CD4-positive, alpha-beta T cell (primary cell): ENCODE results near the gene SCGB1C1. TPM values are rescaled to one million over a fixed set of nuclear protein-coding genes. Genes with fewer than 3 reads are reported as not detected.

Experiments
- ATAC-seq: fragments of 200-7000 bp; cut with Tn5 transposase; one replicate; pipeline ENCODE4 v1.10.0; 2022; ENCODE audit warnings: mild to moderate bottlenecking; ENCODE audit not compliant: poor library complexity
- CTCF ChIA-PET: fragments of 350-600 bp; sonication (Branson Sonifier 250); formaldehyde crosslinking; loops from one replicate; lab custom pipeline; 2021; ENCODE audit warnings: antibody characterized with exemption, inconsistent platforms; lab: Charles Lee
- POLR2A ChIA-PET: fragments of 350-600 bp; sonication (Branson Sonifier 250); formaldehyde crosslinking; loops from one replicate; lab custom pipeline; 2021; ENCODE audit warnings: antibody characterized with exemption, inconsistent platforms; lab: Charles Lee
- DNase-seq, 14 experiments: peaks; one replicate each; pipeline ENCODE4 v3.0.0-alpha.2; 2013 to 2020; ENCODE audit warnings: mixed read lengths in 2 of 14
- H3K27ac ChIP-seq, 2 donors: one replicate each; pipeline versions ENCODE4 v1.5.1 to v1.7.0; 2013; ENCODE audit warnings: low read length in 2 of 2, low read depth in 1 of 2, mild to moderate bottlenecking in 1 of 2
- H3K27me3 ChIP-seq, 2 experiments: 1 replicate in 1 of 2; 2 replicates in 1 of 2; pipeline versions ENCODE4 v1.6.1 to v1.7.0; 2013; ENCODE audit warnings: low read length in 2 of 2, control low read depth in 1 of 2, mild to moderate bottlenecking in 1 of 2, moderate library complexity in 1 of 2; ENCODE audit not compliant: insufficient read depth in 2 of 2, control insufficient read depth in 1 of 2
- H3K36me3 ChIP-seq: one replicate; pipeline ENCODE4 v1.6.1; 2013; ENCODE audit warnings: low read length, control low read depth; ENCODE audit not compliant: insufficient read depth
- H3K4me1 ChIP-seq: one replicate; pipeline ENCODE4 v1.6.1; 2013; ENCODE audit warnings: low read length, control low read depth; ENCODE audit not compliant: insufficient read depth
- H3K4me3 ChIP-seq: one replicate; pipeline ENCODE4 v1.5.1; 2013; ENCODE audit warnings: mild to moderate bottlenecking, low read length, moderate library complexity
- H3K9me3 ChIP-seq, 2 experiments: 1 replicate in 1 of 2; 2 replicates in 1 of 2; pipeline versions ENCODE4 v1.6.1 to v1.7.0; 2013; ENCODE audit warnings: low read length in 2 of 2, mild to moderate bottlenecking in 2 of 2, control low read depth in 1 of 2, moderate library complexity in 1 of 2; ENCODE audit not compliant: control insufficient read depth in 1 of 2, insufficient read depth in 1 of 2
- H3K27ac Mint-ChIP-seq: one replicate; pipeline ENCODE4 v1.8.0; 2020; ENCODE audit warnings: mixed read lengths
- H3K27me3 Mint-ChIP-seq: one replicate; pipeline ENCODE4 v1.8.0; 2021; ENCODE audit warnings: mixed read lengths
- H3K36me3 Mint-ChIP-seq: one replicate; pipeline ENCODE4 v1.8.0; 2021; ENCODE audit warnings: low read depth, mixed read lengths
- H3K4me1 Mint-ChIP-seq: one replicate; pipeline ENCODE4 v1.8.0; 2021; ENCODE audit warnings: low read depth, mixed read lengths
- H3K4me3 Mint-ChIP-seq: one replicate; pipeline ENCODE4 v1.8.0; 2020; ENCODE audit warnings: mild to moderate bottlenecking, mixed read lengths
- H3K9me3 Mint-ChIP-seq: one replicate; pipeline ENCODE4 v1.8.0; 2020; ENCODE audit warnings: mixed read lengths
- CTCF ChIP-seq: fragments of 200-600 bp; IDR thresholded peaks from one replicate; pipeline ENCODE4 v1.8.0; 2022; ENCODE audit warnings: antibody characterized with exemption, mild to moderate bottlenecking
- intact Hi-C, 2 experiments: fragments of 100-400 bp; cut with DNase I in 1 of 2; cut with micrococcal nuclease in 1 of 2; formaldehyde crosslinking; loops; one replicate each; pipeline versions ENCODE4 v1.15.1 to v1.9.0; 2023 to 2025; cut with DNase I, micrococcal nuclease
- total RNA-seq, 174 experiments: library from RNA in 2 of 174; stranded (reverse) in 2 of 174; gene quantifications; one replicate each; pipeline ENCODE4 v1.2.3 and lab custom pipeline; 2021 to 2026

SCGB1C1 gene
- total RNA-seq, 2 experiments from 2014 or later: not detected

- no peak overlapping the region for H3K27ac ChIP-seq
- intact Hi-C loops: no loop called here
- H3K9me3 ChIP-seq: no peaks in the 10 kb centered on the region
- Mint-ChIP-seq H3K4me3 (peak overlapping the region; percentile 82), H3K36me3 (peaks cover 61% of the 10 kb centered on the region), H3K27me3 (no peaks in the 10 kb centered on the region), H3K4me1 (peaks cover 52% of the 10 kb centered on the region), H3K27ac (peak overlapping the region; percentile 79), H3K9me3 (no peaks in the 10 kb centered on the region)
- DNase-seq (peak in 1 of 14 experiments; percentile 28), ATAC-seq (no peak)
- H3K4me3 ChIP-seq: no peak overlapping the region
- H3K27me3 ChIP-seq: no peaks in the 10 kb centered on the region
- ChIA-PET POLR2A (no interaction called here), CTCF (no interaction called here)
- peaks cover 35% of the 10 kb centered on the region for H3K36me3 ChIP-seq
- peaks cover 53% of the 10 kb centered on the region for H3K4me1 ChIP-seq
- no peak for TF ChIP-seq CTCF
Observed at GRCh38 chr11:202490-202889, 9.6 kb downstream of the SCGB1C1 start.

- Histone ChIP-seq H3K4me1 (peaks cover 61% of the 10 kb centered on the region), H3K9me3 (no peaks in the 10 kb centered on the region), H3K4me3 (no peak overlapping the region), H3K36me3 (peaks cover 35% of the 10 kb centered on the region), H3K27me3 (no peaks in the 10 kb centered on the region), H3K27ac (no peak overlapping the region)
- intact Hi-C loops: no loop called here
- POLR2A ChIA-PET: interaction anchor here (0.8 to 1.0 kb wide), 2 partner anchors 47 to 113 kb away, joined by 3 to 4 read pairs; no protein-coding TSS in a partner anchor
- no peak for ATAC-seq
- CTCF ChIA-PET: no interaction called here
- H3K9me3 Mint-ChIP-seq: no peaks in the 10 kb centered on the region
- peak in 3 of 14 experiments; percentile 2 to 29 (median 12) for DNase-seq
- TF ChIP-seq CTCF: no peak
- H3K27ac Mint-ChIP-seq: peak overlapping the region; percentile 79
- peak overlapping the region; percentile 71 for H3K4me3 Mint-ChIP-seq
- no peaks in the 10 kb centered on the region for H3K27me3 Mint-ChIP-seq
- H3K4me1 Mint-ChIP-seq: peaks cover 58% of the 10 kb centered on the region
- H3K36me3 Mint-ChIP-seq: peaks cover 69% of the 10 kb centered on the region
Observed at GRCh38 chr11:203056-203944, 10.4 kb downstream of the SCGB1C1 start.

- ChIA-PET POLR2A (interaction anchor here (0.8 to 1.0 kb wide), 2 partner anchors 46 to 113 kb away, joined by 3 to 4 read pairs; no protein-coding TSS in a partner anchor), CTCF (interaction anchor here (1.3 kb wide), 1 partner anchor 244 kb away, joined by 4 read pairs; no protein-coding TSS in a partner anchor)
- ATAC-seq: no peak
- Mint-ChIP-seq H3K27me3 (no peaks in the 10 kb centered on the region), H3K4me1 (peaks cover 64% of the 10 kb centered on the region), H3K27ac (peak overlapping the region; percentile 79), H3K36me3 (peaks cover 77% of the 10 kb centered on the region), H3K4me3 (peak overlapping the region; percentile 95), H3K9me3 (no peaks in the 10 kb centered on the region)
- no peak overlapping the region for H3K4me3 ChIP-seq
- intact Hi-C loops: no loop called here
- H3K9me3 ChIP-seq: no peaks in the 10 kb centered on the region
- no peaks in the 10 kb centered on the region for H3K27me3 ChIP-seq
- no peak overlapping the region for H3K27ac ChIP-seq
- no peak for TF ChIP-seq CTCF
- H3K36me3 ChIP-seq: peaks cover 35% of the 10 kb centered on the region
- H3K4me1 ChIP-seq: peaks cover 65% of the 10 kb centered on the region
- DNase-seq: peak in 3 of 14 experiments; percentile 1 to 31 (median 16)
Observed at GRCh38 chr11:203945-204586, 11.2 kb downstream of the SCGB1C1 start.
